ENCODE results near the gene EGLN2.
"Not testable (repeated sequence)": the region's sequence is repeated elsewhere in the genome, so short reads cannot be mapped to it uniquely, and the experiment has no call there.

The EGLN2 gene

DNA sequence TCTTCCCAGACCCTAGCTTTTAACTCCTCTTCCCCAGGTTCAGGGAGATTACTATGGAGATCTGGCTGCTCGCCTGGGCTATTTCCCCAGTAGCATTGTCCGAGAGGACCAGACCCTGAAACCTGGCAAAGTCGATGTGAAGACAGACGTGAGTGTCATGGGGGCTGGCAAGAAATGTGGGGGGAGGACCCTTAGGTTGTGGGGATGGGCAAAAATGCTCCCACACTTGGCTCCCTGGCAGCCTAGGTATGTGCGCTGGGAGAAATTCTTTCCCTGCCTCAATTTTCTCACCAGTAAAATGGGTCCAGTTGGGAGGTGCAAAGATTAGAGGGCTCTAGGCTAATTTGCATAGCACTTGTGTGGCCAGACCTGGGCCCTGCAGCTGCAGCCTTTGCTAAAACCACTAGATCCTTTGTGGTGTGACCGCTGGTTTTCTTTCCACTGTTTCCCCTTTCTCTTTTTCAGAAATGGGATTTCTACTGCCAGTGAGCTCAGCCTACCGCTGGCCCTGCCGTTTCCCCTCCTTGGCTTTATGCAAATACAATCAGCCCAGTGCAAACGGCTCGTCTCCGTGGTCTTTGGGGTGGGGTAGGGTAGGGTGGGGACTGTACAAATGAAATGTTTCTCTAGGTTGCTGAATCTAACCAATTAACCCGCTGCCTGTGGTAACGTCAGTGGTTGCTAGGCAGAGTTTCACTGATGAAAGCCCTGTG lies 21.9 kb upstream of the EGLN2 start:
- DNase-seq, result peak; percentile 98

DNA sequence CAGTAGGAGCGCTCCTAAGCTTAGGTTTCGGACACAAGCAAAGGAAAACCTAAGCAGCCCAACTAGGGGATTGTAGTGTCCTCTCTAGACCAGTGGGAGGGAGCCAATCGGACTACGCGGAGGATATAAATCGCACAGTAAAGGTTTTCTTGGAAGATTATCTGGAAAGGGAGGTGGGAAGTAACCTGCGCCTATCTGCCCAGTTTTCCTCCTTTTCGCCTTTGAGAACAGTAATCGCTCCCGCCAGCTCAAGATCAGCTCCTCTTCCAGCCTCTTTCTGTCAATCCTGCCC lies 21.4 kb upstream of the EGLN2 start:
- no peak for DNase-seq

DNA sequence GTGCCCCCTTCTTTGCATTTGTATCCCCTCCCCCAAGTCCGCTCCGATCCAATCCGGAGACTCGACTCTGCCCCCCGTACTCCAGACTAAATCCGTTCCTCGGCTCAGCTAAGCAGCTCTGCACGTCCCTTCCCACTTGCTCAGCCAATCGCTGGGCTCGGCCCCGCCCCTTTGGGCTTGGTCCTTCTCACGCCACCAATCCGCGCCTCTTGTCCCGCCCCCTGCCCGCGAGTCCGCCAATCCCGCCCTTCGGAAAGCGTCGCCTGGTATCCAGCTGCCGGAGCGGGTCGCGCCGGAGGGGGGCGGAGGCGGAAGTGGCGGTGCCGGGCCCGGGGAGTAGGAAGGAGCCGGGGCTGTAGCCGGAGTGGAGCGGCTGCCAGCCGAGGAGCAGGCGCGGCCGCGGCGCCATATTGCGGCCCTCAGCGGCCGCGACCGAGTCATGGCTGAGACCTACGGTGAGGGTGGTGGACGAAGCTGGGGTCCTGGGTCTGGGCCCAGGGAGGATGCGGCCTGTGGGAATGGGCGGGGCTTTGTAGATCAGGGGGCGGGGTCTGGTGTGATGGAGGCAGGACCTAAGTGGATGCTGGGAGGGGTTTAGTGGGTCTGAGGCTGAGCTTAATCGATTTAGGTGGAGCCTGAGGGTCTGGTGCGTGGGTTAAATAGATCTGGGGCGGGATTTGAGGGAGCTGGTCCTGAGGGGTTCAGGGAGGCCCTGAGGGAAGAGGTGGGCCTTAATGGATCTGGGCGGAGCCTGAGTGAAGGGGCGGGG lies 20.9 kb upstream of the EGLN2 start, which contains the start of gene RAB4B:
TSS of gene RAB4B (plus strand) at position 311 of the 769 bp plus-strand sequence. CDS start at position 440, 129 bp downstream.
- peak; percentile 100 for DNase-seq

DNA sequence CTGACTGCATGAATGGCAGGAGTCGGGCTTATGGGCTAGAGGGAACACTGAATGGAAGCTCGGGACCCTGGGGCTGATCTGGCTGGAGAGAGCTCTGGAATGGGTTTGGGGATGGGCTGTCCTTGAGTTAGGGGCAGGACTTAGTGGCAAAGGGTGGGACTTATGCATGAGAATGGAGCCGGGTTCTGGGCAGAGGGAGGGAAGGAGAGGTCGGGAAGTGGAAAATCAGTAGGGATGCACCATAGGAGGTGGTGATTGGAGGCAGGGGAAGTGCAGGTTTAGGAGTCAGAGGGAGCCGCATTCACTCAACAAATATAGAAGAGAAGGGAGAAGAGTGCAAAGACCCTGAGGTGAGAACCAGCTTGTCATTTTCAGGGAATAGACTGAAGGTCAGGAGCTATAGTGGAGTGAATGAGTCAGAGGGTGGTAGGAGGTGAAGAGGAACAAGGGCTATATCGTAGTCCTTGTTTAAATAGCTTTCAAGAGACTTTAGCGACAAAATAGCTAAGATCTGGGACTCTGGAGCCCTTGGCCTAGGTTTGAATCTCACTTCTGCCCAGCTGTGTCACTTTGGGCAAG lies 20.2 kb upstream of the EGLN2 start:
- DNase-seq, result no peak

DNA sequence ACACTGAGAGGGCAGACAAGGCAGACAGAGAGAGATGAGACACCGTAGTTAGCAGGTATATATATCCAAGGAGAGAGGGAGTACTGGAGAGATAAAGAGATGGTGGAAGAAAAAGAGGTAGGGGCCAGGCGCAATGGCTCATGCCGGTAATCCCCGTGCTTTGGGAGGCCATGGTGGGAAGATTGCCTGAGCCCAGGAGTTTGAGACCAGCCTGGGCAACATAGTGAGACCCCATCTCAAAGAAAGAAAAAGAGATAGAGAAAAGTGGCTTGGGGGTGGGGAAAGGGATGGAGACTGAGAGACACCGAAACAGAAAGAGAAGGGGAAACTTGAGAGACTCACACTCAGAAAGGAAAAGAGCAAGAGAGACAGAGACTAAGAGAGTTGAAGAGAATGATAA lies 18.4 kb upstream of the EGLN2 start:
- DNase-seq, result no peak

DNA sequence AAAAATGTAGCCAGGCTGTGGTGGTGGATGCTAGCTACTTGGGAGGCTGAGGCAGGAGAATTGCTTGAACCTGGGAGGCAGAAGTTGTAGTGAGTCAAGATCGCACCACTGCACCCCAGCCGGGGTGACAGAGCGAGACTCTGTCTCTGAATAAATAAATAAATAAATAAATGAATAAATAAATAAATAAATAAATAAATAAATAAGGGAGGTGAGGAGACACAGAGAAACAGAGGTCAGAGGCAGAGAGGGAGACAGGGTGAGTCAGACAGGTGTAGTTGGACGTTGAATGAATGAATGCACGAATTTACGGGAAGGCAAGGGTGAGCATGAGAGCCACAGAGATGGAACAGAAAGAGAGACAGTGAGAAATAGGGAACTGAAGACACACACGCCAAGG lies 17.9 kb upstream of the EGLN2 start:
- no peak for DNase-seq

DNA sequence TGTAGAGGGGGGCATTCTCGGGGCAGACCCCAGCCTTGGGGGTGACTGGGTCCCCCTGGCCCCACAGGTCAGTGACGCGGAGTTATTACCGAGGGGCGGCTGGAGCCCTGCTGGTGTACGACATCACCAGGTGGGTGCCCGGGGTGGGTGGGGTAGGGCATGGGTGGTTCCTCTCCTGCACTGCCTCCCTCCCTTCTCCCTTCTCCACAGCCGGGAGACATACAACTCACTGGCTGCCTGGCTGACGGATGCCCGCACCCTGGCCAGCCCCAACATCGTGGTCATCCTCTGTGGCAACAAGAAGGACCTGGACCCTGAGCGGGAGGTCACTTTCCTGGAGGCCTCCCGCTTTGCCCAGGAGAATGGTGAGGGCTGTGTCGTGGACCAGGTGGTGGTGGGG lies 15.3 kb upstream of the EGLN2 start:
- DNase-seq, result no peak

DNA sequence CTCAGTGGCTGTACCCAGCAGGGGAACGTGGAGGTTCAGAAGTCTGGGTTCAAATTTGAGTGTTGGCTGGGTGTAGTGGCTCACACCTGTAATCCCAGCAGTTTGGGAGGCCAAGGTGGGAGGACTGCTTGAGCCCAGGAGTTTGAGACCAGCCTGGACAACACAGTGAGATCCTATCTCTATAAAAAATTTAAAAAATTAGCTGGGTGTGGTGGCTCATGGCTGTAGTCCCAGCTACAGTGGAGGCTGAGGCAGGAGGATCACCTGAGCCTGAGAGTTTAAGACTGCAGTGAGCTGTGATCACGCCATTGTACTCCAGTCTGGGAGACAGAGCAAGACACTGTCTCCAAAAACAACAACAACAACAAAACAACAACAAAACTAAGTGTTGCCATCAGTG lies 14.8 kb upstream of the EGLN2 start:
- not testable (repeated sequence) for DNase-seq

DNA sequence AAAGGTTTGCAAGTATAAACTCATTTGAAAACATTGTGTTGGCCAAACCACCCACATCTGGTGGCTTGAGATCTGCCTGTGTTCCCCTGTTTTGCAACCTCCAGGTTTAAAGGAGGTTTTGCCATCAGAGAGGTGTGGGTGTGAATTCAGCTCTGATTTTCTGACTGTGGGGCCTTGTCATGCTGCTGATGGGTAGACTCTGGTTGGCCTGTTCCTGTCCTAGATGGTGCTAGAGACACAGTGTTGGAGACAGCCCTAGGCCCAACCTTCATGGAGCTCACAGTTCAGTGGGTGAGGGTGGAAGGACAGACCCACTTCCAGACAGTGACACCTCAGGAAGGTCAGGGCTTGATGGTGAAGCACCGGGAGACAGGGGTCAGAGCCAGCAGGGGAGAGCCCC lies 13.5 kb upstream of the EGLN2 start:
- DNase-seq, result no peak

DNA sequence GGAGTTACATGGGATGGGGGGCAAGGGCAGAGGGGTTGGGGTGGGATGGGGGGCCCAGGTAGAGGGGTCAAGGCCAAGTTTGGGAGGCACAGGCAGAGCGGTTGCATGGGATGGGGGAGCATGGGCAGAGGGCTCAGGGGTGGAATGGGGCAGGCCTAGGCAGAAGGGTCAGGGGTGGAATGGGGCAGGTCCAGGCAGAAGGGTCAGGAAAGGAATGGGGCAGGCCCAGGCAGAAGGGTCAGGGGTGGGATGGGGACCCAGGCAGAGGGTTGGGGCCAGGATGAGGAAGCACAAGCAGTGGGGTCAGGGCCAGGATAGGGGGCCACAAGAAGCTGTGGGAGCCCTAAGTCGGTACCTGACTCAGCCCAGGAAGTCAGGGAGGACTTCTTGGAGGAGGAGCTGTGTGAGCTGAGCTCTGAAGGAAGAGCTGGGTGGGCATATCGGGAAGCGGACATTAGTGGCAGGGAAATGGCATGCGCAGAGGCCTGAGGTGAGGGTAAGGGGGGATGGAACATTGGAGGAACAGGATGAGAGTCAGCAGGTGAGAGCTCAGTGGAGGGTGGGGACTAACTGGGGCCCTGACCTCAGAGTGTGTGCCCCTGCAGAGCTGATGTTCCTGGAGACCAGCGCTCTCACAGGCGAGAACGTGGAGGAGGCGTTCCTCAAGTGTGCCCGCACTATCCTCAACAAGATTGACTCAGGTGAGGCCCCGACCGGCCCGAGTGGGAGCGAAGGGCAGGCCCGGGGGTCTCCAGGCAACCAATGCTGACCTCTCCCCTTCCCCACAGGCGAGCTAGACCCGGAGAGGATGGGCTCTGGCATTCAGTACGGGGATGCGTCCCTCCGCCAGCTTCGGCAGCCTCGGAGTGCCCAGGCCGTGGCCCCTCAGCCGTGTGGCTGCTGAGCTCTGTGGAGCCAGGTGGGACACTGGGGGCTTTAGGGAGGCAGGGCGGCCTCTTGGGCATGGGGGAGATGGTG lies 12.6 kb upstream of the EGLN2 start:
- no peak for DNase-seq

DNA sequence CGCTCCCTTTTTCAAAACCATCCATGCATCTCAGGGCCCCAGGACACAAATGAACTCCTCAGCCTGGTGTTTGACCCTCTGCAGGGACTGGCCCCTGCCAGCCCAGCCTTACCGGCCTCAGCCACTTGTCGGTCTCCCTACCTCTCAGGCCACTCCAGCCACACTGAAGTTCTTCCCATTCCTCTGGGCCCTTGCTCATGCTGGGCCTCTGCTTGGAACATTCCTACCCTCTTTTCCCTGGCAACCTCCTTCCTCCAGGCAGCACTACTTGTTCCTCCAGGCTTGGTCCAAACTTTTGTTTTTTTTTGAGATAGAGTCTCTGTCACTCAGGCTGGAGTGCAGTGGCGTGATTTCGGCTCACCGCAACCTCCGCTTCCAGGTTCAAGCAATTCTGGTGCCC lies 7.6 kb upstream of the EGLN2 start:
- DNase-seq, result no peak

DNA sequence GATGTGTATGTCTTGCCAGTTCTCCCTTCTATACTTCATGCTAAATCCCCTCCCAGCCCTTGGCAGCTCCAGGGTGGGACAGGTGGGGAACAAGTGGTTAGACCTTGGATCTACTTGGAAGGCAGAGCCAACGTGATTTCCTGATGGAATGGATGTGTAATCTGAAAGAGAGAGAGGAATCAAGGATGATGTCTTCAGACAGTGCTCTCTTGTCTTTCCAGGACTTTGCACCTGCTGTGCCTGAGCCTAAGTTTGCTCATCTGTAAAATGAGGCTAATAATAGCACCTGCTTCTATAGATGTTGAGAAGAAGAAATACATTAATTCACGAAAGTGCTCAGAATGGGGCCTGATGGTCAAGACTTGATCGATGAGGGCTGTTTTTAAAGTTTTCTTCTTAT lies 7.0 kb upstream of the EGLN2 start:
- no peak for DNase-seq

DNA sequence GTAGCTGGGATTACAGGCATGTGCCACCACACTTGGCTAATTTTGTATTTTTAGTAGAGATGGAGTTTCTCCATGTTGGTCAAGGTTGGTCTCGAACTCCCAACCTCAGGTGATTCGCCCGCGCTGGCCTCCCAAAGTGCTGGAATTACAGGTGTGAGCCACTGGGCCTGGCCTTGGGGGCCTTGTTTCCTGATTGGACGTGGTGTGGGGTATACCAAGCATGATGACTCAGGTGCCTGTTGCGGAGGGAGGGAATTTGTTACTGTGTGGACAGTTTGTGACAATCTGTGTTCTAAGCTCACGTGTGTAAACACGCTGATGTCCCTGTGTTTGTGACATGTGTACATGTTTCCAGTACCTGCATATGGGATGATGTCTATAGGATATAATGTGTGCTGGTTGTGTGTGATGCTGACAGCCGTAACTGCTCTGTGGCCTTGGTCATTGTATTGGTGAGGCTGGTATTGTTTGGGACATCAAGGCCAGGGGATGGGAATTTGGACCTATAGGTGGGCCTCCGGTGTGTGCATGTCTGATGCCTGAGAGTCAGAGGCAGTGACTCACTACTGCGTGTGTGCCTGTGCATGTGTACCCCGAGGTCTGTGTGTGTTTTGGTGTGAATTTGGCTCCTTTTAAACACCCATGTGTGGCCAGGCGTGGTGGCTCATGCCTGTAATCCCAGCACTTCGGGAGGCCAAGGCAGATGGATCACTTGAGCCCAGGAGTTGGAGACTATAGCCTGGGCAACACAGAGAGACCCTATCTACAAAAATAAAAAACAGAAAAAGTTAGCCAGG lies 1.6 kb upstream of the EGLN2 start:
- DNase-seq, result no peak

DNA sequence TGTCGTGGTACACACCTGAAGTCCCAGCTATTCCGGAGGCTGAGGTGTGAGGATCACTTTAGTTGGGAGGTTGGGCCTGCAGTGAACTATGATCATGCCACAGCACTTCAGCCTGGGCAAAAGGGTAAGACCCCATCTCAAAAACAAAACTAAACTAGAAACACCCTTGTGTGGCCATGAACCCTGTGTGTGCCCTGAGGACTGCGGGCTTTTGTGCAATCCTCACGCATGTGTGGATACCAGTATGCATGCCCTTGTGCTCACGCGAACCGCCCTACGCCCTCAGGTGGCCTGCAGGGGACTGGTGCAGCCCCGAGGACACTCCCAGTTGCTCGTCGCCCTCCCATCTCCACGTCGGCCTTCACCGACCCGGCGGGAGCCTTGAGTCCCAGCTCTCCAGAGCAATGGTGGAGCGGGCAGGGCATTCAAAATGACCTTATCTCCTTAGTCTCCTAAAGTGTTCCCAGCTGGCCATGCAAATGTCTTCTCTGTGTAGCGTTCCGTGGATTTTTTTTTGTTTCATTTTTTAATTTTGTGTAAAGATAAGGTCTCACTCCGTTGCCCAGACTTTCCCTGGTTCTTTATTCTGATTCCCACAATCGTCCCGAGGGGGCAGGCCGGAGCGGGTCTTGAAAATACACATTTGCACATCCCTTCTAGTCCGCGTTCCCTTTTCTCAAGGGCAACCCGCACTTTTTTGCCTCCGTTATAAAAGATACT lies 868 bp upstream of the EGLN2 start:
- peak; percentile 75 for DNase-seq

DNA sequence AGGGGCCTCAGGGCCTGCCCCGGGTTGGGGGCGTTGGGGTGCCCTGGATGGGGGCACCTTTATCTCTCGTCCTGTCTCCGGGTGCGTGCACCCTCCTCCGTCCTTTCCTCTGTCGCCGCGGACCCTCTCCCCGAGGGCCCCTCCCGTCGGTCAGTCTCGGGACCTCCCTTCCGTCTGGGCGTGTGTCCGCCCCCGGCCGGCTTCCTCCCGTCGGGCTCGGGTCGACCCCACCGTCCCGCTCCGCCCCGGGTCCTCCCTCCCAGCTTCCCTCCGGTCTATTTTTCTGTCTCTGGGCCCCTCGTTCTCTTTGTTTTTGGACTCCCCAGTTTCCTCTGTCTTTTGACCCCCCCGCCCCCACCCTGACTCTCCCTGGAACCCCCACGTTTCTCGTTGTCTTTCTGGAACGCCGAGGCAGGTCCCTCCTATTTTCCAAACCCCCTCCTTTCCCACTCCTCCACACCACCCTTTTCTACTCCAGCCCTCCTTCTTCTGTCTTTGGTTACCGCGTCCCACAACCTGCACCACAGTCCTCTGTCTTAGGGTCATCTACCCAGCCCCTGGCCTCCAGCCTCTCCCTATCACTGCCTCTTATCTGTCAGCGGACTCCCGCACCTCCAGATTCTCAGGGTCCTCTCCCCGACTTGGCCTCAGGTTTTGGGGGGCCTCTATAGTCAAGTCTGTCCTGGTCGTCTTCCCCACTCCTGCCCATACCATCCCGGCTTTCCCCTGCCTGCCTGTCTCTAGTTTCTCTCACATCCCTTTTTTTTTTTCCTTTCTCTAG lies 757 bp downstream of the EGLN2 start:
- no peak for DNase-seq

DNA sequence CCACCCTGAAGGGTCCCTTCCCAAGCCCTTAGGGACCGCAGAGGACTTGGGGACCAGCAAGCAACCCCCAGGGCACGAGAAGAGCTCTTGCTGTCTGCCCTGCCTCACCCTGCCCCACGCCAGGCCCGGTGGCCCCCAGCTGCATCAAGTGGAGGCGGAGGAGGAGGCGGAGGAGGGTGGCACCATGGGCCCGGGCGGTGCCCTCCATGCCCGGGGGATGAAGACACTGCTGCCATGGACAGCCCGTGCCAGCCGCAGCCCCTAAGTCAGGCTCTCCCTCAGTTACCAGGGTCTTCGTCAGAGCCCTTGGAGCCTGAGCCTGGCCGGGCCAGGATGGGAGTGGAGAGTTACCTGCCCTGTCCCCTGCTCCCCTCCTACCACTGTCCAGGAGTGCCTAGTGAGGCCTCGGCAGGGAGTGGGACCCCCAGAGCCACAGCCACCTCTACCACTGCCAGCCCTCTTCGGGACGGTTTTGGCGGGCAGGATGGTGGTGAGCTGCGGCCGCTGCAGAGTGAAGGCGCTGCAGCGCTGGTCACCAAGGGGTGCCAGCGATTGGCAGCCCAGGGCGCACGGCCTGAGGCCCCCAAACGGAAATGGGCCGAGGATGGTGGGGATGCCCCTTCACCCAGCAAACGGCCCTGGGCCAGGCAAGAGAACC lies 1.5 kb downstream of the EGLN2 start:
- DNase-seq, result no peak

DNA sequence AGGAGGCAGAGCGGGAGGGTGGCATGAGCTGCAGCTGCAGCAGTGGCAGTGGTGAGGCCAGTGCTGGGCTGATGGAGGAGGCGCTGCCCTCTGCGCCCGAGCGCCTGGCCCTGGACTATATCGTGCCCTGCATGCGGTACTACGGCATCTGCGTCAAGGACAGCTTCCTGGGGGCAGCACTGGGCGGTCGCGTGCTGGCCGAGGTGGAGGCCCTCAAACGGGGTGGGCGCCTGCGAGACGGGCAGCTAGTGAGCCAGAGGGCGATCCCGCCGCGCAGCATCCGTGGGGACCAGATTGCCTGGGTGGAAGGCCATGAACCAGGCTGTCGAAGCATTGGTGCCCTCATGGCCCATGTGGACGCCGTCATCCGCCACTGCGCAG lies 2.0 kb downstream of the EGLN2 start:
- DNase-seq, result no peak

DNA sequence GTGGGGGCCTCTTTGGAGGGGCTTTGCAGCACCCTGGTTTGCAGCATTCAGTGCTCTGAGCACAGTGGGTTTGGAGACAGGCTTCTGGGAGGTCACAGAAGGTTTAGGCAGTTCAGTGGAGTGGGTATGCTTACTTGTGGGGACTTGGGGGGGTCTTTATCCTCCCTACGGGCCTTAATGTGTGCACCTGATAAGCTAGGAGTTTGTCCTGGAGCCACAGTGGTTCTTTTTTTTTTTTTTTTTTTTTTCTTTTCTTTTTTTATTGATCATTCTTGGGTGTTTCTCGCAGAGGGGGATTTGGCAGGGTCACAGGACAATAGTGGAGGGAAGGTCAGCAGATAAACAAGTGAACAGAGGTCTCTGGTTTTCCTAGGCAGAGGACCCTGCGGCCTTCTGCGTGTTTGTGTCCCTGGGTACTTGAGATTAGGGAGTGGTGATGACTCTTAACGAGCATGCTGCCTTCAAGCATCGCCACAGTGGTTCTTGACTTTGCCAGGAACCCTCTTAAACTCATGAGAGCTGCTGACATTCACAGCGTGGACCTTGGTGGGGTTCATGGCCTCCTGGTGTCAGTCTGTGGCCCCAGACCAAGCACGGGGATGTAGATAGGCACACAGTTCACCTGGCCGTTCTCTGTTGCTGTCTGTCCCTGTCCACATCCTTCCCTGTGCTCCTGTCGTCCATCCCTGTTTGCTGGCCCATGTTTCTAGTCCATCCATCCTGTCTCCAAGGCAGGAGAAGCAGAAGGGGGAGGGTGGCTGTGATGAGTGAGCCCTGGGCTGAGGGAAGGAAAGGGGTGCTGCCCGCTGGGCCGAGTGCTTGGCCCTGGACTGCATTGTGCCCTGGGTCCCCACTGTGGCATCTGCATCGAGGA lies 2.7 kb downstream of the EGLN2 start:
- DNase-seq, result no peak

Data from SHP77 treated with DMSO at 0.1 percent for 48 hours (cell line).